NCI-H2196 (cell line): ENCODE measurements around the gene TRAP1.

Experiments used
- DNase-seq: peaks from one replicate; lab custom pipeline; 2025; ENCODE audit not compliant: unreplicated experiment; lab: John Stamatoyannopoulos, UW

Gene TRAP1

GRCh38 chr16:3652373-3653195 is 64.7 kb downstream of the TRAP1 start:
- DNase-seq: no peak

GRCh38 chr16:3651461-3652372 is 65.6 kb downstream of the TRAP1 start:
- DNase-seq: no peak

- DNase-seq: no peak
Measured at GRCh38 chr16:3650631-3651265, 66.6 kb downstream of the TRAP1 start.

- DNase-seq: peak; percentile 84
Measured at GRCh38 chr16:3646348-3646920, 70.9 kb downstream of the TRAP1 start.

GRCh38 chr16:3645504-3646347 is 71.6 kb downstream of the TRAP1 start:
- DNase-seq: peak; percentile 49

GRCh38 chr16:3645108-3645503 is 72.2 kb downstream of the TRAP1 start:
- DNase-seq: no peak

- no peak for DNase-seq
Measured at GRCh38 chr16:3643095-3643730, 74.1 kb downstream of the TRAP1 start.

- DNase-seq: no peak
Measured at GRCh38 chr16:3642397-3643094, 74.8 kb downstream of the TRAP1 start.

- DNase-seq: no peak
Measured at GRCh38 chr16:3641801-3642396, 75.4 kb downstream of the TRAP1 start.

GRCh38 chr16:3640632-3641501 is 76.5 kb downstream of the TRAP1 start:
- DNase-seq: no peak

- DNase-seq: no peak
Measured at GRCh38 chr16:3640207-3640606, 77.1 kb downstream of the TRAP1 start.

GRCh38 chr16:3638916-3639644 is 78.2 kb downstream of the TRAP1 start:
- DNase-seq: no peak

- no peak for DNase-seq
Measured at GRCh38 chr16:3637371-3637923, 79.9 kb downstream of the TRAP1 start.

GRCh38 chr16:3625911-3626732 is 91.2 kb downstream of the TRAP1 start:
- peak; percentile 20 for DNase-seq

GRCh38 chr16:3625331-3625730 is 92.0 kb downstream of the TRAP1 start:
- no peak for DNase-seq

GRCh38 chr16:3623642-3624041 is 93.7 kb downstream of the TRAP1 start:
- DNase-seq: no peak
